Measurements from ENCODE around the gene AADACL3. TPM values are rescaled to one million over a fixed set of nuclear protein-coding genes. Genes with fewer than 3 reads are reported as not detected.

The AADACL3 gene
- total RNA-seq, 1 donor from 2014 or later = 0.05 TPM

DNA sequence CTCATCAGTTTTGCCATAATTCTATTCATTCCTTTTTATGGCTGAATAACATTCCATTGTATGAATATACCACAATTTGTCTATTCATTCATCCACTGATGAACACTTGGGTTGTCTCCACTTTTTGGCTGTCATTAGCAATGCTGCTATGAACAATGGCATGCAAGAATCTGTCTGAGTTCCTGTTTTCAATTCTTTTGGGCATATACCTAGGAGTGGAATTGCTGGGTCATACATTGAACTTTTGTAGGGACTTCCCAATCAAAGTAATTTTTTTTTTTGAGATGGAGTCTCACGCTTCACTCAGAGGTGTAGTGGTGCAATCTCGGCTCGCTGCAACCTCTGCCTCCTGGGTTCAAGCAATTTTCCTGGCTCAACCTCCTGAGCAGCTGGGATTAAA, 37.1 kb upstream of the AADACL3 start:
- H3K79me2 ChIP-seq (ENCODE audit: insufficient read depth, low read length) = no peaks in the 10 kb centered on the region
- H3K27me3 Mint-ChIP-seq (ENCODE audit: low read depth, unreplicated experiment) = peaks cover 4% of the 10 kb centered on the region
- H3K36me3 Mint-ChIP-seq (ENCODE audit: low read depth, unreplicated experiment) = no peaks in the 10 kb centered on the region
- DNase-seq (ENCODE audit: low read depth) = no peak
- H3K9me3 Mint-ChIP-seq (ENCODE audit: unreplicated experiment) = peaks cover 4% of the 10 kb centered on the region
- H3K4me1 Mint-ChIP-seq (ENCODE audit: low read depth, unreplicated experiment) = no peaks in the 10 kb centered on the region
- no peak overlapping the region for H3K4me3 Mint-ChIP-seq (ENCODE audit: unreplicated experiment)
- no peak overlapping the region for H3K27ac ChIP-seq (ENCODE audit: low read depth, low read length)
- no peaks in the 10 kb centered on the region for H3K36me3 ChIP-seq (ENCODE audit: insufficient read depth, low read length)
- H3K9ac ChIP-seq (ENCODE audit: low read length) = no peak overlapping the region
- no peaks in the 10 kb centered on the region for H3K4me1 ChIP-seq (ENCODE audit: insufficient read depth, low read length)
- FAIRE-seq = no peak
- H3K27me3 ChIP-seq (ENCODE audit: insufficient read depth, low read length) = no peaks in the 10 kb centered on the region
- H3K4me2 ChIP-seq (ENCODE audit: low read length) = no peak overlapping the region
- H4K20me1 ChIP-seq (ENCODE audit: insufficient read depth, low read length) = no peaks in the 10 kb centered on the region
- H3K9me3 ChIP-seq (ENCODE audit: insufficient read depth, low read depth, low read length) = no peaks in the 10 kb centered on the region
- no peak overlapping the region for H3K27ac Mint-ChIP-seq (ENCODE audit: unreplicated experiment)
- no peak overlapping the region for H3K4me3 ChIP-seq (ENCODE audit: insufficient read depth, low read depth, low read length)
- H2AFZ ChIP-seq (ENCODE audit: low read depth, low read length) = no peak overlapping the region
- no peak for TF ChIP-seq EZH2 (IDR thresholded peaks at IDR 0.05; ENCODE audit: insufficient read depth, low read length)
- TF ChIP-seq, protein P1, sequence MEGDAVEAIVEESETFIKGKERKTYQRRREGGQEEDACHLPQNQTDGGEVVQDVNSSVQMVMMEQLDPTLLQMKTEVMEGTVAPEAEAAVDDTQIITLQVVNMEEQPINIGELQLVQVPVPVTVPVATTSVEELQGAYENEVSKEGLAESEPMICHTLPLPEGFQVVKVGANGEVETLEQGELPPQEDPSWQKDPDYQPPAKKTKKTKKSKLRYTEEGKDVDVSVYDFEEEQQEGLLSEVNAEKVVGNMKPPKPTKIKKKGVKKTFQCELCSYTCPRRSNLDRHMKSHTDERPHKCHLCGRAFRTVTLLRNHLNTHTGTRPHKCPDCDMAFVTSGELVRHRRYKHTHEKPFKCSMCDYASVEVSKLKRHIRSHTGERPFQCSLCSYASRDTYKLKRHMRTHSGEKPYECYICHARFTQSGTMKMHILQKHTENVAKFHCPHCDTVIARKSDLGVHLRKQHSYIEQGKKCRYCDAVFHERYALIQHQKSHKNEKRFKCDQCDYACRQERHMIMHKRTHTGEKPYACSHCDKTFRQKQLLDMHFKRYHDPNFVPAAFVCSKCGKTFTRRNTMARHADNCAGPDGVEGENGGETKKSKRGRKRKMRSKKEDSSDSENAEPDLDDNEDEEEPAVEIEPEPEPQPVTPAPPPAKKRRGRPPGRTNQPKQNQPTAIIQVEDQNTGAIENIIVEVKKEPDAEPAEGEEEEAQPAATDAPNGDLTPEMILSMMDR (IDR thresholded peaks at IDR 0.05; ENCODE audit: insufficient read depth, low read depth, low read length) = no peak

DNA sequence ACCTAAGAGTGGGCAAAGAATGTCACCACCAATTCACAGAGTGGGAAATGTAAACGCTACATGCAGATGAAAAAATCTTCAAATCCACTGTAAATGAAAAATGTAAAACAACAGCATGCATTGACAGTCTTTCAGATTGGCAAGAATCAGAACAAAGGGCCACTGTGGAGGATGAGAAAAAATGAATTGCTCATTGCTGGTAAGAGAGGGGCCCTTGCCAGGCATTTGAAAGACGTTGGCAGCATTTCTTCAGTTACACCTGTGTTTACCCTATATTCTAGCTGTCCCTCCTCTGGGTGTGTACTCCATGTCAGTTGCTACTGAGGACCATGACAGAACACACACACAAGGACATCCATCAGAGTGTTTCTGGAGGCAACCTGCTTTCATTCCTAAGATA, 25.8 kb upstream of the AADACL3 start:
- Mint-ChIP-seq H3K4me3 (ENCODE audit: unreplicated experiment) (no peak overlapping the region), H3K27me3 (ENCODE audit: low read depth, unreplicated experiment) (peaks cover 3% of the 10 kb centered on the region), H3K27ac (ENCODE audit: unreplicated experiment) (no peak overlapping the region), H3K4me1 (ENCODE audit: low read depth, unreplicated experiment) (no peaks in the 10 kb centered on the region), H3K9me3 (ENCODE audit: unreplicated experiment) (peaks cover 2% of the 10 kb centered on the region), H3K36me3 (ENCODE audit: low read depth, unreplicated experiment) (no peaks in the 10 kb centered on the region)
- FAIRE-seq = no peak
- TF ChIP-seq EZH2 (IDR thresholded peaks at IDR 0.05; ENCODE audit: insufficient read depth, low read length) = no peak
- TF ChIP-seq, protein P1 (IDR thresholded peaks at IDR 0.05; ENCODE audit: insufficient read depth, low read depth, low read length) = no peak
- Histone ChIP-seq H4K20me1 (ENCODE audit: insufficient read depth, low read length) (no peaks in the 10 kb centered on the region), H3K27ac (ENCODE audit: low read depth, low read length) (no peak overlapping the region), H3K4me3 (ENCODE audit: insufficient read depth, low read depth, low read length) (no peak overlapping the region), H3K27me3 (ENCODE audit: insufficient read depth, low read length) (no peaks in the 10 kb centered on the region), H3K79me2 (ENCODE audit: insufficient read depth, low read length) (no peaks in the 10 kb centered on the region), H3K36me3 (ENCODE audit: insufficient read depth, low read length) (no peaks in the 10 kb centered on the region), H3K4me2 (ENCODE audit: low read length) (no peak overlapping the region), H3K9ac (ENCODE audit: low read length) (no peak overlapping the region), H2AFZ (ENCODE audit: low read depth, low read length) (no peak overlapping the region), H3K4me1 (ENCODE audit: insufficient read depth, low read length) (no peaks in the 10 kb centered on the region), H3K9me3 (ENCODE audit: insufficient read depth, low read depth, low read length) (no peaks in the 10 kb centered on the region)
- no peak for DNase-seq (ENCODE audit: low read depth)

DNA sequence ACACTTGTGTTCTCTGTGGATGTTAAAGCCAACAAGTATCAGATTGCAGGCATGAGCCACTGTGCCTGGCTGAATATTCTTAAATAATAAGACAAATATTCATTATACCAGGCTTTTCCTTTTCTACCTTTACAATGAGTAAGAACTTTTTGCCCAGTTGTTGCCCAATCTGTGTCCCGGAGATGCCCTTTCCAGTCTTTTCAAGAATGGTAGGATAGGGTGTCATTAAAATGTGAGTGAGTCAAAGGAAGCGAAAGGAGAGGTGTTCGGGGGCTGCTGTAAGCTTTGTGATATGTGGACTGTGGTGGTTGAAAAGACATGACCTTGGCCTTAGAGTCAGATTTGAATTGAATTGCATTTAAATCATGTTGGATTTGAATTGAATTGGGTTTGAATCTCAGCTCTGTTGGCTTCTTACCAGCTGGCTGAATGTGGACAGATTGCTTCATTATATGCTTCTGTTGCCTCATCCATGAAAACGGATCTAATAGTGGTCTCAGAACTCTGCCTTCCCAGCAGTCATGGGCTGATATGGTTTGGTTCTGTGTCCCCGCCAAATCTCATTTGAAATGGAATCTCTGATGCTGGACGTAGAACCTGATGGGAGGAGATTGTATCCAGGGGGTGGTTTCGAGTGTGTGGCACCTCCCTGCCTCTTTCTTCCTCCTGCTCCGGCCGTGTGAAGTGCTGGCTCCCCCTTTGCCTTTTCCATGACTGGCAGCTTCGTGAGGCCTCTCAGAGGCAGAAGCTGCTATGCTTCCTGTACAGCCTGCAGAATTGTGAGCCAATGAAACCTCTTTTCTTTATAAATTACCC, 22.7 kb upstream of the AADACL3 start:
- H2AFZ ChIP-seq (ENCODE audit: low read depth, low read length) = no peak overlapping the region
- no peaks in the 10 kb centered on the region for H3K9me3 ChIP-seq (ENCODE audit: insufficient read depth, low read depth, low read length)
- FAIRE-seq (no peak), DNase-seq (ENCODE audit: low read depth) (no peak)
- no peak overlapping the region for H3K4me3 Mint-ChIP-seq (ENCODE audit: unreplicated experiment)
- no peaks in the 10 kb centered on the region for H3K36me3 Mint-ChIP-seq (ENCODE audit: low read depth, unreplicated experiment)
- H3K4me1 Mint-ChIP-seq (ENCODE audit: low read depth, unreplicated experiment) = no peaks in the 10 kb centered on the region
- TF ChIP-seq EZH2 (IDR thresholded peaks at IDR 0.05; ENCODE audit: insufficient read depth, low read length) = no peak
- TF ChIP-seq, protein P1 (IDR thresholded peaks at IDR 0.05; ENCODE audit: insufficient read depth, low read depth, low read length) = no peak
- no peaks in the 10 kb centered on the region for H3K36me3 ChIP-seq (ENCODE audit: insufficient read depth, low read length)
- no peaks in the 10 kb centered on the region for H3K27me3 ChIP-seq (ENCODE audit: insufficient read depth, low read length)
- H3K9ac ChIP-seq (ENCODE audit: low read length) = no peak overlapping the region
- H4K20me1 ChIP-seq (ENCODE audit: insufficient read depth, low read length) = no peaks in the 10 kb centered on the region
- H3K4me1 ChIP-seq (ENCODE audit: insufficient read depth, low read length) = no peaks in the 10 kb centered on the region
- no peaks in the 10 kb centered on the region for H3K79me2 ChIP-seq (ENCODE audit: insufficient read depth, low read length)
- no peak overlapping the region for H3K27ac ChIP-seq (ENCODE audit: low read depth, low read length)
- peaks cover 1% of the 10 kb centered on the region for H3K27me3 Mint-ChIP-seq (ENCODE audit: low read depth, unreplicated experiment)
- H3K27ac Mint-ChIP-seq (ENCODE audit: unreplicated experiment) = no peak overlapping the region
- no peak overlapping the region for H3K4me2 ChIP-seq (ENCODE audit: low read length)
- H3K9me3 Mint-ChIP-seq (ENCODE audit: unreplicated experiment) = peaks cover 4% of the 10 kb centered on the region
- no peak overlapping the region for H3K4me3 ChIP-seq (ENCODE audit: insufficient read depth, low read depth, low read length)

Measured in astrocyte (in vitro differentiated cells and primary cell).